NCI-H2029 treated with DMSO at 0.1 percent for 48 hours (cell line): ENCODE results near the gene CCDC88C.

Source experiments
- DNase-seq: peaks from one replicate; lab custom pipeline; 2025; lab: John Stamatoyannopoulos, UW

The CCDC88C gene

GRCh38 chr14:91396959-91397815, 20.4 kb downstream of the CCDC88C start:
- DNase-seq = no peak

GRCh38 chr14:91396013-91396660, 21.5 kb downstream of the CCDC88C start:
- DNase-seq = no peak

GRCh38 chr14:91395466-91395865, 22.2 kb downstream of the CCDC88C start:
- no peak for DNase-seq

GRCh38 chr14:91394105-91395081, 23.2 kb downstream of the CCDC88C start:
- DNase-seq = no peak

- no peak for DNase-seq
Observed at GRCh38 chr14:91392623-91393303, 24.9 kb downstream of the CCDC88C start.

GRCh38 chr14:91390165-91390778, 27.3 kb downstream of the CCDC88C start:
- no peak for DNase-seq

GRCh38 chr14:91389150-91389549, 28.5 kb downstream of the CCDC88C start:
- no peak for DNase-seq

GRCh38 chr14:91388551-91388975, 29.1 kb downstream of the CCDC88C start:
- no peak for DNase-seq

- DNase-seq = no peak
Observed at GRCh38 chr14:91387951-91388381, 29.7 kb downstream of the CCDC88C start.

GRCh38 chr14:91387169-91387835, 30.3 kb downstream of the CCDC88C start:
- peak; percentile 27 for DNase-seq

- DNase-seq = no peak
Observed at GRCh38 chr14:91385697-91386096, 31.9 kb downstream of the CCDC88C start.

- no peak for DNase-seq
Observed at GRCh38 chr14:91385224-91385623, 32.4 kb downstream of the CCDC88C start.

- no peak for DNase-seq
Observed at GRCh38 chr14:91383439-91383838, 34.2 kb downstream of the CCDC88C start.

GRCh38 chr14:91381801-91382670, 35.6 kb downstream of the CCDC88C start:
- no peak for DNase-seq

- no peak for DNase-seq
Observed at GRCh38 chr14:91380610-91381371, 36.8 kb downstream of the CCDC88C start.

- DNase-seq = no peak
Observed at GRCh38 chr14:91380123-91380522, 37.5 kb downstream of the CCDC88C start.

GRCh38 chr14:91379579-91379932, 38.1 kb downstream of the CCDC88C start:
- no peak for DNase-seq

- no peak for DNase-seq
Observed at GRCh38 chr14:91378930-91379578, 38.6 kb downstream of the CCDC88C start.
